Measurements from ENCODE around the gene DDA1.

DDA1 gene

DNA sequence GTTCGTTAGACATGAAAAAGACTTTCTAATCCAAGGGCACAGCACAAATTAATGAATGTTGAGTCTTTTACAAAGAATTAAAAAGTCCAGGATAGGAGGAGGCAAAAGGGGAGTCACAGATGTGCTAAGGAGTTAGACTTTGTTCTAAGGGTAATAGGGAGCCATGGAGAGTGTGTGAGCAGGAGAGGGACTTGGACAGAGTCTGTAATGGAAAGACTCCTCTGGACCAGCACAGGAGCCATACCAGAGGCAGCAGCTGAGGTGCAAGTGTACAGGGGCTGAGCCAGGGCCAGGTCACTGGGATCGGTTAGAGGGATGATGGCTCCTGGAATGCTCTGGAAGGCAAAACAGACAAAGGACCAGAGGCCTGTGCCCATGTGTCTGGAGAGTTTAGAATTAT is 38.5 kb downstream of the DDA1 start:
- ATAC-seq (ENCODE audit: insufficient read depth, low read depth) (no peak), DNase-seq (no peak)
- Histone ChIP-seq H2AFZ (ENCODE audit: low read depth, low read length) (no peak overlapping the region), H3K4me2 (ENCODE audit: insufficient read depth, low read length) (no peak overlapping the region), H3K79me2 (ENCODE audit: insufficient read depth, low read length) (no peaks in the 10 kb centered on the region), H3K4me1 (ENCODE audit: insufficient read depth, low read length) (peaks cover 6% of the 10 kb centered on the region), H3K27me3 (ENCODE audit: insufficient read depth, low read length, poor library complexity) (no peaks in the 10 kb centered on the region), H3K9me3 (ENCODE audit: insufficient read depth, low read length, severe bottlenecking) (no peaks in the 10 kb centered on the region), H3K4me3 (ENCODE audit: low read depth in 1 of 2, low read length in 2 of 2) (no peak overlapping the region), H3K27ac (ENCODE audit: low read length) (no peak overlapping the region), H3K36me3 (ENCODE audit: insufficient read depth, low read length) (no peaks in the 10 kb centered on the region), H3K9ac (ENCODE audit: low read depth, low read length) (no peak overlapping the region), H4K20me1 (ENCODE audit: insufficient read depth, low read length) (no peaks in the 10 kb centered on the region)
- no peak for TF ChIP-seq CTCF (IDR thresholded peaks at IDR 0.05; ENCODE audit: borderline replicate concordance, extremely low read depth, low read length, poor library complexity, severe bottlenecking)
- no peak for TF ChIP-seq EZH2 (IDR thresholded peaks at IDR 0.05; ENCODE audit: borderline replicate concordance, low read depth, low read length, severe bottlenecking)

GRCh38 chr19:17348700-17349099 is 39.3 kb downstream of the DDA1 start:
- no peak overlapping the region for H3K9ac ChIP-seq (ENCODE audit: low read depth, low read length)
- no peak overlapping the region for H3K27ac ChIP-seq (ENCODE audit: low read length)
- TF ChIP-seq CTCF (IDR thresholded peaks at IDR 0.05; ENCODE audit: borderline replicate concordance, extremely low read depth, low read length, poor library complexity, severe bottlenecking) (no peak), EZH2 (IDR thresholded peaks at IDR 0.05; ENCODE audit: borderline replicate concordance, low read depth, low read length, severe bottlenecking) (no peak)
- H3K27me3 ChIP-seq (ENCODE audit: insufficient read depth, low read length, poor library complexity) = no peaks in the 10 kb centered on the region
- H3K36me3 ChIP-seq (ENCODE audit: insufficient read depth, low read length) = no peaks in the 10 kb centered on the region
- H2AFZ ChIP-seq (ENCODE audit: low read depth, low read length) = no peak overlapping the region
- H3K9me3 ChIP-seq (ENCODE audit: insufficient read depth, low read length, severe bottlenecking) = no peaks in the 10 kb centered on the region
- no peak overlapping the region for H3K4me3 ChIP-seq (ENCODE audit: low read depth in 1 of 2, low read length in 2 of 2)
- no peaks in the 10 kb centered on the region for H4K20me1 ChIP-seq (ENCODE audit: insufficient read depth, low read length)
- DNase-seq (no peak), ATAC-seq (ENCODE audit: insufficient read depth, low read depth) (no peak)
- H3K4me2 ChIP-seq (ENCODE audit: insufficient read depth, low read length) = no peak overlapping the region
- peaks cover 6% of the 10 kb centered on the region for H3K4me1 ChIP-seq (ENCODE audit: insufficient read depth, low read length)
- H3K79me2 ChIP-seq (ENCODE audit: insufficient read depth, low read length) = no peaks in the 10 kb centered on the region

DNA sequence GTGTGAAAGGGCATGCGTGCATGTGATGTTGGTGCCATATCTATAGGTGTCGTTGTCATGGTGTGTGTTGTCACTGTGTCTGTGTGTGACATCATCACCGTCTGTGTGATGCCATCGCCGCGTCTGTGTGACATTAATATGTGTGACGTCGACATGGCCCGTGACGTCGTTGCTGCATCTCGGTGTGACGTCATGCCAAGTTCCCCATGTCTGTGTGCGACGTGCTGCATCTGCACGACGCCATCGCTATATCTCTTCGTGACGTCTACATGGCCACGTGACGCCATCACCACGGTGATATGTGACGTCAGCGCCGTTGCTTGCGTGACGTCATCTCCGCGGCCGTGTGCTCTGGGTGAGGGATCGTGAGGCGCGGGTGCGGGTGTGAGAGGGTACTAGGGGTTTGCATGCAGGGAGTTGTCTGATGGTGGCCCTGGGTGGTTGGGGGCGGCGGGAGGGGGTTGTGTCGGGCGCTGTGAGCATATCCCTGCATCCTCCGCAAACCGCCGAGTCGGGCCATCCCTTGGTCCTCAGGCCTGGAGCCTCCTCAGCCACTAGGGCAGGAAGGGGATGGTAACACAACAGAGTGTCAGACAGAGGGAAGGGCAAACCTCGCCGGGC is 42.6 kb downstream of the DDA1 start:
- no peak overlapping the region for H3K9ac ChIP-seq (ENCODE audit: low read depth, low read length)
- H3K36me3 ChIP-seq (ENCODE audit: insufficient read depth, low read length) = no peaks in the 10 kb centered on the region
- TF ChIP-seq EZH2 (IDR thresholded peaks at IDR 0.05; ENCODE audit: borderline replicate concordance, low read depth, low read length, severe bottlenecking) (no peak), CTCF (IDR thresholded peaks at IDR 0.05; ENCODE audit: borderline replicate concordance, extremely low read depth, low read length, poor library complexity, severe bottlenecking) (no peak)
- H3K9me3 ChIP-seq (ENCODE audit: insufficient read depth, low read length, severe bottlenecking) = no peaks in the 10 kb centered on the region
- ATAC-seq (ENCODE audit: insufficient read depth, low read depth) (no peak), DNase-seq (no peak)
- H4K20me1 ChIP-seq (ENCODE audit: insufficient read depth, low read length) = no peaks in the 10 kb centered on the region
- no peaks in the 10 kb centered on the region for H3K27me3 ChIP-seq (ENCODE audit: insufficient read depth, low read length, poor library complexity)
- H3K4me2 ChIP-seq (ENCODE audit: insufficient read depth, low read length) = no peak overlapping the region
- H3K4me1 ChIP-seq (ENCODE audit: insufficient read depth, low read length) = no peaks in the 10 kb centered on the region
- H2AFZ ChIP-seq (ENCODE audit: low read depth, low read length) = no peak overlapping the region
- H3K79me2 ChIP-seq (ENCODE audit: insufficient read depth, low read length) = no peaks in the 10 kb centered on the region
- H3K4me3 ChIP-seq (ENCODE audit: low read depth in 1 of 2, low read length in 2 of 2) = no peak overlapping the region
- H3K27ac ChIP-seq (ENCODE audit: low read length) = no peak overlapping the region
